Activated effector memory CD4-positive, alpha-beta T cell treated with anti-CD3 and anti-CD28 coated beads, Interleukin-2, amount 50 U/mL, for 16 hours (primary cell): Measurements from ENCODE around the gene REPS1.

Experiments used
- DNase-seq: peaks from one replicate; pipeline ENCODE4 v3.0.0-alpha.2; 2020

REPS1 gene

DNA sequence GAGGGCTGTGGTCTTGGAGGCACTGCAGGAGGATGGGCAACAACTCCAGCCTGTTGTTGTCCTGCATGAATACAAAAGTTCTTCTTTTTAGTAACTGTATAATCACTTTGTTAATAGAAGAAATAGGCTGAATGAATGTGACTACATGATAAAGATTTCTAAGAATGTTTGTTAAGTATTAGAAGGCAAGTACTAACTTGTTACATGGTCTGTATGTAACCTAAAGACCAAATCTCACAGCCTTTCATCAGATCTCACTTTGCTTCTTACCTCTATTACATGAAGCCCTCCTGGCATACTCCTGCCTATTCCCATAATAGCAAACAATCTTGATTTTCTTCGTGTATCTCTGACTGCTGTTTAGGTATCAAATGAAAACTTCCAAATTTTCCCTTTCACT lies 73.4 kb downstream of the REPS1 start:
- no peak for DNase-seq

DNA sequence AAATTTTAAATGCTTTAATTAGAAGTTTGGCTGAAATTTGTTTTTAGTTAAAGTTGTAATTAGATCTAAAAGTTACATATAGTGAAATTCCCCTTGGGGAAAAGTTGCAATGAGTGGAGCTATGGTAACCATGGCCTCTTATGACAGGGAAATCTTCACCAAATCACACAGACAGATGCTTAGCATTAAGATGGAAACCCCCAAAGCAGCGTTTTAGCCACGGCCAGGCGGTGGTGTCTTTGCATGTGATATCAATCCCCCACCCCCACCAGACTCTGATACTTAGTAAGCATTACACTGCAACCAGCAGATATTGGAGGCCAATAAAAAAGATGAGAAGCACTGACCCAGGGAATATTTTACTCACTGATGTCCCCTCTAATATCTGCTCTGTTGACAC lies 75.7 kb downstream of the REPS1 start:
- DNase-seq, result no peak

DNA sequence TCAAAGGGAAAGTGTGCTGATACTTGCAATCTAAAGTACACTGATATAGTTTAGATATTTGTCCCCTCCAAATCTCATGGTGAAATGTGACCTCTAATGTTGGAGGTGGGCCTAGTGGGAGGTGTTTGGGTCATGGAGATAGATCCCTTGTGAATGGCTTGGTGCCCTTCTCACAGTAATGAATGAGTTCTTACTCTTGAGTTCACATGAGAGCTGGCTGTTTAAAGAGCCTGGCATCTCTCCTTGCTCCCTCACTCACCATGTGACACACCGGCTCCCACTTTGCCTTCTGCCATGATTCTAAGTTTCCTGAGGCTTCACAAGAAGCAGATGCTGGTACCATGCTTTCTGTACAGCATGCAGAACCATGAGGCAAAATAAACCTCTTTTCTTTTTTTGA lies 78.1 kb downstream of the REPS1 start:
- DNase-seq, result no peak

DNA sequence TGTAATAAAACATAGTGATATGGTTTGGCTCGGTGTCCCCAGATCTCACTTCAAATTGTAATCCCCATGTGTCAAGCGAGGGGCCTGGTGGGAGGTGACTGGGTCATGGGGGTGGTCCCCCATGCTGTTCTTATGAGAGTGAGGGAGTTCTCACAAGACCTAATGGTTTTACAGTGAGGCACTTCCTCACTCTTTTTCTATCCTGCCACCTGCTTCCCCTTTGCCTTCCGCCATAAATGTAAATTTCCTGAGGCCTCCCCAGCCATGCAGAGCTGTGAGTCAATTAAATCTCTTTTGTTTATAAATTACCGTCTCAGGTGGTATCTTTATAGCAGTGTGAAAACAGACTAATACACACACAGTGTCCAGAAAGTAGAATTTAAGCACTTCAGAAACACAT lies 78.5 kb downstream of the REPS1 start:
- no peak for DNase-seq

DNA sequence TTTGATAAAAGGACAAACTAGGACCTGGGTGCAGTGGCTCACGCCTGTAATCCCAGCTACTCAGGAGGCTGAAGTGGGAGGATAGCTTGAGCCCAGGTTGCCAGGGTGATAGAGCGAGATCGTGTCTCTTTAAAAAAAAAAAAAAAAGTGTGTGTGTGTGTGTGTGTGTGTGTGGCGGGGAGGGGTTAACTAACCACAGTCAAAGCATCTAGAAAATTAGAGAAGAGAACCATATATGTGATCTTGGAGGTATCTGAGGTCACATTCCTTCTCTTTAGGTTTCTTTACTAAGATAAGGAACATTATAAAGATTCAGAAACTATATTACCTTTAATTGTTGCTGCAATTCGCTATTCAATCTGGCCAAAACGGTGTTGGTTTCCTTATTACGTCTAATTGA lies 80.9 kb downstream of the REPS1 start:
- no peak for DNase-seq

DNA sequence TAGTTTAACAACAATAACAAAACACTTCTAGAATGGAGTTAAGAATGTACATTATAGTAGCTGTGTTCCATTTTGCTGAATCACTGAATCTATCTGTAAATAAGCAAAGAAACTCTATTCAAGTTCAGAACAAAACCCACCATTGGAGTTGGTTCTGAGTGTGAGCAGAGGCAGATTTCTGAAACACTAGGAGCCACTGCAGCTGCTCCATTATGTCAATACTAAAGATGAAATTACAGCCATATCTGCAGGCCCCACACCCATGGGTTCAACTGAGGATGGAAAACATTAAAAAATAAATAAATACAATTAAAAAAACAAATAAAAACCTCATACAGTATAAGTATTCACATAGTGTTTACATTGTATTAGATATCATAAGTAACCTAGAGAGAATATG lies 91.0 kb downstream of the REPS1 start:
- no peak for DNase-seq

DNA sequence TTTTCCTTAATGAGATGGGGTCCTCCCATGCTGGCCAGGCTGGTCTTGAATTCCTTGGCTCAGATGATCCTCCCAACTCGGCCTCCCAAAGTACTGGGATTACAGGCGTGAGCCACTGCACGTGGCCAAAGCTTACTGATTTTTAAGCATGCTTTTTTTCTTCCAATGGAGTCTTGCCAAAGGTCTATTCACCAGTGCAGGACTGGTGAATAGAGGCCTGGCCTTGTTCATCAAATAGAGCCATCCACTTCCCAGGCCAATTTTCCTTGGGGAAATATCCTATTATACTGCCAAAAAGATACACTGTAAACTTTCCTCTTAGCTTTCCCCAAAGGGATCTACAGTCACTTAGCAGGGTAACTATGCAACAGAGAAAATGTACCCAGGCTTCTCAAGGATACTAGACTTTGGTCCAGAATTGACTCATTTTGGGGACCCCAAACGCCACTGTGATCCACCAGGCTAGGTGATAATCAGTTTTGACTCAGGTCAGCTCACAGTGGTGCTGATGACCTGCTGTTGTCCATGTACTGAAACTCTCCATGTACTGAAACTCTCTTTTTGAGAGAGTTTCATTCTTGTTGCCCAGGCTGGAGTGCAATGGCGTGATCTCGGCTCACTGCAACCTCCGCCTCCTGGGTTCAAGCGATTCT lies 91.8 kb downstream of the REPS1 start:
- DNase-seq, result no peak

DNA sequence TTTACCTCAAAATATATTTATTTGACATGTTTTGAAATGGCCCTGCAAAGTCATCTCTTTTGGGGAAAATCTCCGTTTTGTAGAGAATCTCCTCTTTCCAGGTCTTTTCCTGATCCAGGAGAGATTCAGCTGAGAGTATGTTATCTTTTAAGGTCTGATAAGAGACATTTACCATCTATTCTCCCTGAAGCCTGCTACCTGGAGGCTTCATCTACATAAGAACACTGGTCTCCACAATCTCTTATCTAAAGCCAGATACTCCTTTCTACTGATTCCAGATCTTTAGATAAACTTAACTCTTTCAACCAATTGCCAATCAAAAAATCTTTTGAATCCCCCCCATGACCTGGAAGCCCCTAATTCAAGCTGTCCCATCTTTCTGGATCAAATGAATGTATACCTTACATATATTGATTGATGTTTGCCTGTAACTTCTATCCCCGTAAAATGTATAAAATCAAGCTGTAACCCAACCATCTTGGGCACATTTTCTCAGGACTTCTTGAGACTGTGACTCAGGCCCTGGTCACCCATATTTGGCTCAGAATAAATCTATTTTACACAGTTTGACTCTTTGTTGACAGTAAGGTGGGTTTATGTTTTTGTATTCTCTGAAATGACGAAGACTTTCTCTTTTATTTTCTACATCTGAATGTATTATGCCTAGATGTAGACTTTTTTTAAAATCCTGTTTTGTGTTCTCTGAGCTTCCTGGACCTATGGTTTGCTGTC lies 96.6 kb downstream of the REPS1 start:
- no peak for DNase-seq

DNA sequence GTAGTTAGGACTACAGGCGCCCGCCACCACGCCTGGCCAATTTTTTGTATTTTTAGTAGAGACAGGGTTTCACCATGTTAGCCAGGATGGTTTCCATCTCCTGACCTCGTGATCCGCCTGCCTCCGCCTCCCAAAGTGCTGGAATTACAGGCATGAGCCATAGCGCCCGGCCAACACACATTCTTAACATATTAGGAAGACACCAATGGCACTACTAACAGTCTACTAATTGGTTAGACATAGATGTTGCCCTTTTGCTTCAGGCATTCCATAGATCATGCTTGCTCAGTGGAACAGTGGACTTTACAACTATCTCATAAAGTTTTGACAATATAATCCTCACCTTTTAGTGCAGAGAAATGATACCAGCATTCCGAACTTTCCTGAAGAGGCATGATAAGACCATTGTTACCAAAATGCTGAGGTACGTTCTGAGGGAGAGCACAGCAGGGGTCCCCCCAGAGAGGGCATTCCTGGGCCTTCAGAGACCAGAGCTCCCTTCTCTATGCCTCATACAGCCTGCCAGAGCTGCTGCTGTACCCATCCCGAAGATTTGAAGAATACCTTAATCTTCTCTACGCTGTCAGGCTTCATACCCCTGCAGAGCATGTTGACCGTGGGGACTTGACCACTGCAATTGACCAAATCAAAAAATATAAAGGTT lies 102.8 kb downstream of the REPS1 start:
- no peak for DNase-seq

DNA sequence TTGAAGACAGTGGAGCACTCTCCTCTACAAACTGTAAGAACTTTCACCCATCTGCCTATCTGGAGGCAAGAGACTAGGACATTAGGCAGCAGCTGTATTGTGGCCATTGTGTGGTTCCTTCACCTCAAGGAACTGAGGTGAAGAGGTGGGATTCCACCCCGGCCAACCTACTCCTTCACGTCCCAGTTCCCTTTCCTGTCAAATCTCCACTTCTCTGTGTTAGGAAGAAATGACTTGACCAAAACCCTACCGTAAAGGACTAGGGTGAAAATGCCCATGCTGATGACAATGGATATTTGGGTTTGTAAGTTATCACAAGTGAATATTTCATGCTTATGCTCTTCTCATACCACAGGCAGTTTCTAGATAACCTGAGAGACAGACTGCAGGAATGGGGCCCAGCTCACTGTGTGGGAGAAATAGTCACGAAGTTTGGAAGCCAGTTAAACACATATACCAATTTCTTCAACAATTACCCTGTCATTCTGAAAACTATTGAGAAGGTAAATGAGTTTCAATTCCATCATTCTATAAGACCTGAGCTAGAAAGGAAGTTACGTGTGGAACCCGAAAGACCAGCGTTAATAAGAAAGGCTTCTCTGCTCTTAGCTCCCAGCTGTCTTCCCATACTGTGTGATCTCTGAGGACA lies 105.6 kb downstream of the REPS1 start:
- DNase-seq, result no peak

DNA sequence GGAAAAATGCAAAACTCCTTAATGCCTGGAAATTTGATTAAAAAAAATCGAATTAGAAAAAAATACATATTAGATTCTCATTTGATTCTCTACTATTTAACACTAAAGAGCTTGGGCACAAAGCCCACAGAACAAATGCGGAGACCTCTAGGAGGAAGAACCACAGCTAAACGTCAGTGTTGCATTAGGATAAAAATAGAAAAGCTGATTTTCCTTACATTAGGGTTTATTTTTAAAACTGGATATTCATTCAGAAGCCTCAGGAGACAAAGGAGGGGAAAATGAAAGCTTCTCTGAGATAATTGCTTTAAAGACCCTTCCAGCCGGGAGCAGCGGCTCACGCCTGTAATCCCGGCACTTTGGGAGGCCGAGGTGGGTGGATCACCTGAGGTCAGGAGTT lies 114.9 kb downstream of the REPS1 start:
- no peak for DNase-seq

DNA sequence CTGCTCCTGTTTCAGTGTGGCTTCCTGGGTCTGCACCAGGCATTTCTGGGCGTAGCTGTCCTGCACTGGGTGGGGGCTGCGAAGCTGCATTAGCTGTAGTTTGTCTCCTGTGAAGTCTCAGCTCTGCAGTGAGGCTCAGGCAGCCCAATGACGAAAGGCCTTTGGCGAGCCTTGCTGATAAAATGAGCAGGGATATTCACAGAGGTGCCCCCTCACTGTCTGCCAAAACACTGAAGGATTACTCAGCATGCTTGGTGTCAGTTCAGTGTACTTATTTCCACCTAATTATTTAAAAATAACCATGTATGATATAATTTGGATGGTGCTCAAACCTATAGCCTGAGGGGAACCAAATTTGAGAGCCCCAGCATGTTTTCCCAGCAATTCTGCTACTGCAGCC lies 118.7 kb downstream of the REPS1 start:
- no peak for DNase-seq

DNA sequence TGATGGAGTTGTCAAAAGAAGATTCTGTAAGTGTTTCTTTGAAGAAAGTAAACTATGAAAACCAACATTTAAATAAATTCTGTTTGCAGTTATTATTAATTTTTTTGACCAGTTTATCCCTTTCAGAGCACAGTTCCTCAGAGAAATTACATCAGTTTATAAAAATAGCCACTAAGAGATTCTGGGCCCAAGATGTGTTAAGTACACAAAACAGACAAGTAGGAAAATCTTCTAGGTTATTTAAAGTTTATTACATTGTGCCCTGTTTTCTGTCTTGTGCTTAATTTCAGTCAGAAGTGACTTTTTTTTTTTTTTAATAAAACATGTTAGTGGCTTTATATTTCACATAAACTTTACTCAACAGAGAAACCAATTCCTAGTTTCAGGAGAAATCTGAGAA lies 119.9 kb downstream of the REPS1 start:
- no peak for DNase-seq

DNA sequence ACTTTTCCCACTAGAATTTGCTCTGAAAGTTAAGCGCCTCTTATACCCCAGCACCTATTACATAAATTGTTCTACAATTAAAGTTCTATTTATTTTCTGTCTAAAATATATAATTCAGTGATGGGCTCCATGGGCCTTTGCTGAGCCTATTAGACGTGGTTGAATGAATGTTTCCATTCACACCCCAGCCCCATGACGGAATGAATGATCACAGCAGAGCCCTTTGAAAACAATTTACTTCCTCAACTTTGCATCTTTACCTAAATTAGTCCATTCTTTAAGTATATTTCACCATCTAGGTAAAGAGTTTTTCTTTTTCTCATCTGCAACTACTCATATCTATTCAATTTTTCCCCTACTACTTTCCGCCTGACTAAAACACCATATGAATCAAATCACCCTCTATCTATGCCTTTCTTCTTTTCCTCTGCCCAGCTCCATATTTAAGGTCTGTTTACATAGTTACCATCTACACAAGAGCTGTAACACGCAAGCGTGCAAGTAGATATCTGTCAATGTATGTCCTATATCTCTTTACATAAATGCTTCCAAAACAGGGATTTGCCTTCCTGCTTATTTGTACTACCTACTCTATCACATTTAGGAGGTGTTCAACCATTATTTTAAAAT lies 122.5 kb downstream of the REPS1 start:
- DNase-seq, result no peak

DNA sequence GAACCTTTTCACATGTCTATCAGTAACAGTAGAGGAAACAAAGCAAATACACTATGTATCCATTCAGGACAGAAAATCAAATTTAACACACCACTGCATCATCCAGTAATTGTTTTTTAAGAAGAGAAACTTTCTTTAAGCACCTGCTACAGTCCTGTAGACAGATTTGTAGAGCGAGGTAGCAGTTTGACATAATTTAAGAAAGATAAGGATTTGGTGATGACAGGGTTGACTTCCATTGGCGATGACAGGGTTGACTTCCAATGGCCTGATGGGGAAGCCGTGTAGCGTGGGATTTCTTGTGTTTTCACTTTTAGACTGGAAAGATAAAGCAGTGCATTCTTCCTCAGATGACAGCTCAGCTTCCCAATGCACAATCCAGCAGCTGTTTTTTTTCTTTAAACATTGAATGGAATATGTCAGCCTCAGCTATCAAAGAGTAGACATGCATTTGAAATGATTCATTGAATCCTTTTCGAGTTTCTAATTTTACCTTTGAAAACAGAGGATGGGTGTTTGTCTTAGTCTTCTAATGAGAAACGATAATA lies 123.6 kb downstream of the REPS1 start:
- no peak for DNase-seq

DNA sequence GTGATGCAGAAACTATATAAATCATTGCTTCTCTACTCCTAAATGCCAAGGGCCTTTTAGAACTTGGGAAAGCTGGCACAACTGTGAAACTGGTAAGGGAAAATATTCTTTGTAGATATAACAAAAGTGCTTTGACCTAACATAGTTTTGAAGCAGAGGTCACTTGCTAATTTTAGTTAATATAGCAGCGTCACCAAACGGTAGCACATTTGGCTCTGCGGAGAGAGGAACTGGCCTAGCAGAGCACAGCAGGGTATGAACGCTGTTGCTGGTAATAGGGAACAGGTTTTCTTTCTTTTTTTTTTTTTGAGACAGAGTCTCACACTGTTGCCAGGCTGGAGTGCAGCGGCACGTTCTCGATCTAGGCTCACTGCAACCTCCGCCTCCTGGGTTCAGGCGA lies 124.7 kb downstream of the REPS1 start:
- DNase-seq, result no peak

DNA sequence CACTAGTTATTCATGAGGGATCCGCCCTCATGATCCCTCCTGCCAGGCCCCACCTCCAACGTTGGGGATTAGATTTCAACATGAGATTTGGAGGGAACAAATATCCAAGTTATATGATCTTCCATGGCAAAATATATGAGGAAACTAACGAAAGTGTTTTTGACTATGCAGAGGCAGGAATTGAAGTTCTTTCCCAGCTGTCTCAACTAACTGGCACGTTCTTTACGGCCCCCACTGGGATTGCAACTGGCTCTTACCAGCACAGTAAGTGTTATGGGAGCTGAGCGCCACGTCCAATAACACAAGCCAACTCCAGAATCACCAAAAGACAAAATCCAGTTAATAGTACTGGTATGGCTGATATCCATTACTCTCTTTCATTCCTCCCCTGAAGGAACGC lies 125.6 kb downstream of the REPS1 start:
- no peak for DNase-seq

DNA sequence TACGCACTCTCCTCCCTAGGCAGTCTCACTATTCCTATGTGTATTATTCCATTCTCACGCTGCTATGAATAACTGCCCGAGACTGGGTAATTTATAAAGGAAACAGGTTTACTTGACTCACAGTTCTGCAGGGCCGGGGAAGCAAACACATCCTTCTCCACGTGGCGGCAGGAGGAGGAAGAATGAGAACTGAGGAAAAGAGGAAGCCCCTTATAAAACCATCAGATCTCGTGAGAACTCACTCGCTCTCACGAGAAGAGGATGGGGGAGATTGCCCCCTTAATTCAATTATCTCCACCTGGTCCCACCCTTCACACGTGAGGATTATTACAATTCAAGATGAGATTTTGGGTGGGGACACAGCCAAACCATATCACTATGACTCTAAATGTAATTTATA lies 130.3 kb downstream of the REPS1 start:
- no peak for DNase-seq

DNA sequence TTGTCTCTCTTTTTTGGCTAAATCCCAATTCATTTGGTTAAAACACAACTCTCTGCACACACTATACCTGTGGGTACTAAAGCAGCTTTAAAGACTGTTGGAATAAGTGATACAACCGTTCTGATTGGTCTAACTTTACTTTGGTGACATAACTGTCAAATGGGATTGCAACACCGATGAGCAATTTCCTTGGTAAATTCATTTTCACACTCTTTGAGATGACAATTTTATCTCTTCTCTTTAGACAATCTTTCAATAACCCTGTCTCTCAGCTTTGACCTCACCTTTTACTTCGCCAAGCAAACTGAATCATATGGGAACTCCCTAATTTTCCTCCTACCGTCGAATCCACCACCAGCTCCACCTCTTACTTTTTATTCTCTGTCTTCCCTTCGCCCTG lies 131.4 kb downstream of the REPS1 start:
- no peak for DNase-seq
